ENCODE data around the gene IFT88. TPM values are rescaled to one million over a fixed set of nuclear protein-coding genes. Genes with fewer than 3 reads are reported as not detected.

IFT88 gene
- total and polyA plus RNA-seq, 9 of the 15 experiments (the other 6 are each of a cell fraction or from before 2014, with no cell fraction given), result 8.3 to 13.5 (median 10.0) TPM

- TF ChIP-seq VEZF1 (CRISPR knock-in tag; IDR thresholded peaks at IDR 0.05) (peak; percentile 98), CBX8 (IDR thresholded peaks at IDR 0.05; ENCODE audit: borderline replicate concordance, extremely low read depth, low read depth, low read length, poor library complexity, severe bottlenecking) (no peak), CGGBP1 (CRISPR knock-in tag; IDR thresholded peaks at IDR 0.05) (no peak), RB1 (IDR thresholded peaks at IDR 0.05; ENCODE audit: low read depth) (0 out of 2 replicates have a peak, but pooled peaks have one; percentile 21), BDP1 (IDR thresholded peaks at IDR 0.05; ENCODE audit: insufficient read depth, insufficient read length) (no peak), L3MBTL2 (IDR thresholded peaks at IDR 0.05) (peak; percentile 38; the same call in 1 of the 2 replicates)
- TF ChIP-seq, protein P1, sequence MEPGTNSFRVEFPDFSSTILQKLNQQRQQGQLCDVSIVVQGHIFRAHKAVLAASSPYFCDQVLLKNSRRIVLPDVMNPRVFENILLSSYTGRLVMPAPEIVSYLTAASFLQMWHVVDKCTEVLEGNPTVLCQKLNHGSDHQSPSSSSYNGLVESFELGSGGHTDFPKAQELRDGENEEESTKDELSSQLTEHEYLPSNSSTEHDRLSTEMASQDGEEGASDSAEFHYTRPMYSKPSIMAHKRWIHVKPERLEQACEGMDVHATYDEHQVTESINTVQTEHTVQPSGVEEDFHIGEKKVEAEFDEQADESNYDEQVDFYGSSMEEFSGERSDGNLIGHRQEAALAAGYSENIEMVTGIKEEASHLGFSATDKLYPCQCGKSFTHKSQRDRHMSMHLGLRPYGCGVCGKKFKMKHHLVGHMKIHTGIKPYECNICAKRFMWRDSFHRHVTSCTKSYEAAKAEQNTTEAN (CRISPR knock-in tag; IDR thresholded peaks at IDR 0.05), result no peak
These were observed at the start of gene IFT88 (continued) for GRCh38 chr13:20566898-20567874.

Measured in K562 (cell line).